ENCODE measurements around the gene GRID1.

Gene GRID1

DNA sequence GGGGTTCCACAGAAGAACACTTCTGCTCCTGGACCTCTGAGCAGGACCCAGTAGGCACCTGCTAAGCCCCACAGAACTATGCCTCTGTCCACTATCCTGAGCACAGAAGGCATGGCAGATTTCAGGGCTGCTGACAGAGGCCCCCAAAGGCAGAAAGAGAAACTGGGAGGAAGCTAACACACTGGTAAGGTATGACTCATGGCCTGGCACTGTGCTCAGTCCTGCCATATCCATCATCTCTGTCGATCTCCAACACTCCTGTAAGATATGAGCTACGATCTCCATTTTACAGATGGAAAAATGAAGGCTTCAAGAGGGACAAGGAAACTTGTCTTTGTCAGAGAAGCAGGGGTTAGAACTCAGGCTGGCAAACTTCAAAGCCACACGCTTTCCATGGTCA, 62.2 kb downstream of the GRID1 start:
- H3K79me2 ChIP-seq (ENCODE audit: low read length) = no peaks in the 10 kb centered on the region
- no peaks in the 10 kb centered on the region for H3K27me3 ChIP-seq (replicated peaks; ENCODE audit: insufficient read depth, low read length)
- no peaks in the 10 kb centered on the region for H3K9me2 ChIP-seq (replicated peaks; ENCODE audit: insufficient read depth, low read length)
- H3K4me3 ChIP-seq (ENCODE audit: low read length) = no peak overlapping the region
- H4K20me1 ChIP-seq (ENCODE audit: insufficient read depth, low read length) = no peaks in the 10 kb centered on the region
- H3K27ac ChIP-seq (ENCODE audit: low read length) = no peak overlapping the region
- no peak for TF ChIP-seq EZH2phosphoT487 (IDR thresholded peaks at IDR 0.05; ENCODE audit: low read length)
- TF ChIP-seq EZH2 (optimal IDR thresholded peaks at IDR 0.05; ENCODE audit: low read depth, low read length) = no peak
- TF ChIP-seq, protein P1, sequence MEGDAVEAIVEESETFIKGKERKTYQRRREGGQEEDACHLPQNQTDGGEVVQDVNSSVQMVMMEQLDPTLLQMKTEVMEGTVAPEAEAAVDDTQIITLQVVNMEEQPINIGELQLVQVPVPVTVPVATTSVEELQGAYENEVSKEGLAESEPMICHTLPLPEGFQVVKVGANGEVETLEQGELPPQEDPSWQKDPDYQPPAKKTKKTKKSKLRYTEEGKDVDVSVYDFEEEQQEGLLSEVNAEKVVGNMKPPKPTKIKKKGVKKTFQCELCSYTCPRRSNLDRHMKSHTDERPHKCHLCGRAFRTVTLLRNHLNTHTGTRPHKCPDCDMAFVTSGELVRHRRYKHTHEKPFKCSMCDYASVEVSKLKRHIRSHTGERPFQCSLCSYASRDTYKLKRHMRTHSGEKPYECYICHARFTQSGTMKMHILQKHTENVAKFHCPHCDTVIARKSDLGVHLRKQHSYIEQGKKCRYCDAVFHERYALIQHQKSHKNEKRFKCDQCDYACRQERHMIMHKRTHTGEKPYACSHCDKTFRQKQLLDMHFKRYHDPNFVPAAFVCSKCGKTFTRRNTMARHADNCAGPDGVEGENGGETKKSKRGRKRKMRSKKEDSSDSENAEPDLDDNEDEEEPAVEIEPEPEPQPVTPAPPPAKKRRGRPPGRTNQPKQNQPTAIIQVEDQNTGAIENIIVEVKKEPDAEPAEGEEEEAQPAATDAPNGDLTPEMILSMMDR (IDR thresholded peaks at IDR 0.05; ENCODE audit: low read length) = no peak
- H3K9me3 ChIP-seq (replicated peaks; ENCODE audit: insufficient read depth, low read length) = no peaks in the 10 kb centered on the region
- no peaks in the 10 kb centered on the region for H3K4me1 ChIP-seq (ENCODE audit: low read length)
- no peaks in the 10 kb centered on the region for H3F3A ChIP-seq (ENCODE audit: insufficient read depth, low read length)
- DNase-seq = no peak
- H3K9ac ChIP-seq (ENCODE audit: low read length) = no peak overlapping the region
- no peak overlapping the region for H2AFZ ChIP-seq (ENCODE audit: low read length)
- H3K4me2 ChIP-seq (ENCODE audit: low read depth, low read length) = no peak overlapping the region
- H3K36me3 ChIP-seq (replicated peaks; ENCODE audit: insufficient read depth, low read length) = no peaks in the 10 kb centered on the region

DNA sequence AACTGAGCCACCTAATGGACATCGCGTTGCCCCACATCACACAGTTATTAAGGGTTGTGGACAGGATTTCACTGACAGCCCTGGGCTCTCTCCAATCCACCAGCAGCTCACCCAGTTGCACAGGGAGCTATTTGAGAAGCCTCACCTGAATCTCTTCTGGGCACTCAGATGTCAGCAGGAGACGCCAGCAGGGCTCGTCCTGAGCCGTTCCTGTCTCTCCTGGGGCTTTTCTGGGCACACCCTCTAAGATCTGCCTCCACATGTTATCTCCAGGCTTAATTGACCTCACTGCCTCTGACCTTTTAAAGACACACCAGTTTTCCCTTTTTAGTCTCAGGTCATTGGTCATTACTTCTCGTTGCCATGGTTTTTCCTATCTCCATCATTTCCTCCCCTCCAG, 63.0 kb downstream of the GRID1 start:
- Histone ChIP-seq H3K27ac (ENCODE audit: low read length) (no peak overlapping the region), H3K4me3 (ENCODE audit: low read length) (no peak overlapping the region)

DNA sequence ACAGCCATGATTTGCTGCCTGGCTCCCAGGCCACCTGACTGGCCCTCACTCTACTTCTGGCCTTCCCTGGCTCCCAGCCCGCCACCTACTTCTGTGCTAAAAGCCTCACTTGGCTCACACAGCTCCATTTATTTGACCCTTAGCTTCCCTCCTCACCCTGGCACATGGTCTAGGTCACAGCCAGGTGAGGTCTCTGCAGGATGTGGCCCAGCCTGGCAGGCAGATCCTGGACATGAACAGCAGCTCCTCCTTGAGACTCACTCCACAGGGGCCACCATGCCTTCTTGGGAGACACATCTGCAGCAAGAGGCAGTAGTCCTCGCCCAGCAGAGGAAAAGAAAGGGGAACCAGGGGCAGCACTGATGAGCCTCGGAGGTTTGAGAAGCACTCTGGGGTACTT, 64.6 kb downstream of the GRID1 start:
- Histone ChIP-seq H3F3A (ENCODE audit: insufficient read depth, low read length) (no peaks in the 10 kb centered on the region), H3K9me2 (replicated peaks; ENCODE audit: insufficient read depth, low read length) (no peaks in the 10 kb centered on the region), H3K9me3 (replicated peaks; ENCODE audit: insufficient read depth, low read length) (no peaks in the 10 kb centered on the region), H3K4me1 (ENCODE audit: low read length) (no peaks in the 10 kb centered on the region), H2AFZ (ENCODE audit: low read length) (no peak overlapping the region), H3K79me2 (ENCODE audit: low read length) (no peaks in the 10 kb centered on the region), H3K4me3 (ENCODE audit: low read length) (no peak overlapping the region), H3K4me2 (ENCODE audit: low read depth, low read length) (no peak overlapping the region), H4K20me1 (ENCODE audit: insufficient read depth, low read length) (no peaks in the 10 kb centered on the region), H3K27ac (ENCODE audit: low read length) (no peak overlapping the region), H3K36me3 (replicated peaks; ENCODE audit: insufficient read depth, low read length) (no peaks in the 10 kb centered on the region), H3K9ac (ENCODE audit: low read length) (no peak overlapping the region), H3K27me3 (replicated peaks; ENCODE audit: insufficient read depth, low read length) (no peaks in the 10 kb centered on the region)
- no peak for DNase-seq
- TF ChIP-seq EZH2phosphoT487 (IDR thresholded peaks at IDR 0.05; ENCODE audit: low read length) (no peak), EZH2 (optimal IDR thresholded peaks at IDR 0.05; ENCODE audit: low read depth, low read length) (no peak)
- TF ChIP-seq, protein P1 (IDR thresholded peaks at IDR 0.05; ENCODE audit: low read length) = no peak

More for the DNA sequence above, 63.0 kb downstream of the GRID1 start:
- H3K36me3 ChIP-seq (replicated peaks; ENCODE audit: insufficient read depth, low read length) = no peaks in the 10 kb centered on the region
- no peaks in the 10 kb centered on the region for H3K9me3 ChIP-seq (replicated peaks; ENCODE audit: insufficient read depth, low read length)
- no peaks in the 10 kb centered on the region for H3K27me3 ChIP-seq (replicated peaks; ENCODE audit: insufficient read depth, low read length)
- no peak overlapping the region for H3K9ac ChIP-seq (ENCODE audit: low read length)
- no peak for DNase-seq
- no peaks in the 10 kb centered on the region for H3K79me2 ChIP-seq (ENCODE audit: low read length)
- no peaks in the 10 kb centered on the region for H4K20me1 ChIP-seq (ENCODE audit: insufficient read depth, low read length)
- no peak overlapping the region for H2AFZ ChIP-seq (ENCODE audit: low read length)
- H3F3A ChIP-seq (ENCODE audit: insufficient read depth, low read length) = no peaks in the 10 kb centered on the region
- H3K4me1 ChIP-seq (ENCODE audit: low read length) = no peaks in the 10 kb centered on the region
- H3K9me2 ChIP-seq (replicated peaks; ENCODE audit: insufficient read depth, low read length) = no peaks in the 10 kb centered on the region
- TF ChIP-seq, protein P1 (IDR thresholded peaks at IDR 0.05; ENCODE audit: low read length) = no peak
- no peak for TF ChIP-seq EZH2 (optimal IDR thresholded peaks at IDR 0.05; ENCODE audit: low read depth, low read length)
- no peak for TF ChIP-seq EZH2phosphoT487 (IDR thresholded peaks at IDR 0.05; ENCODE audit: low read length)
- H3K4me2 ChIP-seq (ENCODE audit: low read depth, low read length) = no peak overlapping the region
